HG02759 (cell line): ENCODE measurements around the gene BSCL2.
"Not testable (repeated sequence)": the region's sequence is repeated elsewhere in the genome, so short reads cannot be mapped to it uniquely, and the experiment has no call there.

Source experiments
- ATAC-seq: cut with Tn5 transposase; IDR thresholded peaks from one replicate; pipeline ENCODE4 v1.9.1; 2021; ENCODE audit warnings: mild to moderate bottlenecking, moderate library complexity; ENCODE audit not compliant: unreplicated experiment

BSCL2 gene

GRCh38 chr11:62719302-62719978 is 12.2 kb upstream of the BSCL2 start:
- no peak for ATAC-seq

DNA sequence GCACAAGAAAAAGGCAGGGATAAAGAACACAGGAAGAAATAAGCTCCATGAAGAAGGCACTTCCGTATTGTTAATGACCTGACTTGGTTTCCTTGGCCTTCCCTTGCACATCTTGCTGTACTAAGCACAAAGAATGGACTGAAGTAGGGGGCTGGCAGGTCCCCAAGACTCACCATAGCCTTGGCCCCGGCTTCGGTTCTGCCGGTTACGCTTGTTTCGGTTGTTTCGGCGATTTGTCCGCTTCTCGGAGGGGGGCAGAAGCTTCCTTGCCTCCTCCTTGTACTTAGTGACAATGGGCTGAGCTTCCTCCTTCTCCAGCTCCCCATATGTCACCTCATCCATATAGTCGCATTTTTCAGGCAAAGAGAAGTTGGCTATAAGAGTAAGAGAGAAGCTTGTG is 9.6 kb upstream of the BSCL2 start:
- no peak for ATAC-seq

DNA sequence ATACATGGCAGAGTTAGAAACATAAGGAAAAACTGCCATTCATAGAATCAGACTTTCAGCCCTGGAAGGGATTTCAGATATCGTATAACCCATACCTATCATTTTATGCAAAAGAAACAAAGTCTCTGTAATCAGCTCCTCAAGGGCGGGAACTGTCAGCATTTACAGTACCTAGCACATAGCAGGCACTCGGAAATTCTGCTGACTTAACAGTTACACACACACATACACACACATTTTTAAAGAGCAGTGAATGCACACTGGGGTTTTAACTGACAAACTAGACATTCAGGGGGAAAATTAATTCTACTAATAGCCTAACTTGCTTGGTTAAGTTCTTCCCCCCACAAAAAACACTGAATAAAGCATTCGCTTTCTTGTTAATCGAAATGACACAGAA is 9.0 kb upstream of the BSCL2 start:
- no peak for ATAC-seq

DNA sequence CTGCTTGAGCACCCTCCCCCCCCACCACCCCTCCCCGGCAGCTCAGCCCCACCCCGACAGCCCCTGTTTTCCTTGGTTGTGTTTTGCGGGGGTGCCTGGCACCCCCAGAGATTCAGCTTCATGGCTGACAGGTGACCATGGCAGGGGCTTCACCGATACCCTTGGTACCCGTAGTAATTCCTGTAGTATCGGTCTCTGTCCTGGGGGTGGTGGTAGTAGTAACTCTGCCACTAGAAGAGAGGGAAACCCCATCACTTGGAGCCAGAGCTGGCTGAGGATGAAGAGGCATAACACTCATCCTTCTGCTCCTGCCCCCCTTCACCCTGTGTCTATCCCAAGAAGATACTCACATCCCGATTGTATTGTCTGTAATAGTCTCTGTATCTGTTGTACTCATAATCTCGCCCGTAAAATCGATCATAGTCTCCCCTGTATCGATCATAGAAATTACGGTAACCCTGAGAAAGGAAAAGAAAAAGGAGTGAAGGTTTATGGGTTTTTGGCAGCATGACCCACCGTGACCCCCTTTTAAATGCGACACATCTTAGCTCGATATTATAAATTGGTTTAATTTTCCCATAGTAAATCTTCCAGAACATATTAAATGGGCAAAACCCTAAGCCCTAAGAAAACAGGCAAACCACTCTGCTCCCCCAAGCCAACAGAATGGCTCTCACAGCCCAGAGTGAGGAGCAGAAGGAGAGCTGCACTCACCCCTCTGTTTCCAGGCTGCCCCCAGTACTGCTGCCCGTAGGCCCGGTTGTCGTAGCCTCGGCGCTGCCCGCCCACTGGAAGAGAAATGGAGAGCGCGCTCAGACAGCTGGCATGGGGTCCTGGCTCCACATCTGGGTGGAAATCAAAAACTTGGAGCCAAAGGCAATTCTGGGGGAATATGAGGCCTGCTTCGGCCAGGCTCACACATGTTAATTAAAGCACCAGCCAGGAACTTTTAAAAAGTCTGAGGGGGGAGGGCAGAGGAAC is 8.2 kb upstream of the BSCL2 start:
- no peak for ATAC-seq

GRCh38 chr11:62713343-62713742 is 6.1 kb upstream of the BSCL2 start:
- ATAC-seq, result no peak

DNA sequence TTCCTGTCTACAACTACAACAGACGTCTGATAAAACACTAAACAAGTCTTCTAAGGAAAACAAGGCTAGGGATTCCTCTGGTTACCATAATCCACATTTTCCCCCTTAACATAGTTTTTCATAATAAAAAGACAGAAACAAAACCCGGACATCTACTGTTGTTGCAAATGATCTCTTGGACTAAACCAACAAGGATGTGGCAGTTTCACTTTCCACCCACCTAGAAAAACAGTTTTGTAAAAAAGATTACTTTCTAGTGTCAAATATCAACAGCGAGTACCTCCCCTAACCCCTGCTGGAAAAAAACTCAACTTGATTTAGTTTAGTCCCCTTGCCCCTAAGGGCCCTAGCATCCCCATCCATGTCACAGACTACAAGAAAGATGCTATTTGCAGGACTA is 5.6 kb upstream of the BSCL2 start:
- no peak for ATAC-seq

GRCh38 chr11:62712276-62712812 is 5.1 kb upstream of the BSCL2 start:
- ATAC-seq, result no peak

GRCh38 chr11:62710001-62710345 is 2.7 kb upstream of the BSCL2 start:
- ATAC-seq, result no peak

DNA sequence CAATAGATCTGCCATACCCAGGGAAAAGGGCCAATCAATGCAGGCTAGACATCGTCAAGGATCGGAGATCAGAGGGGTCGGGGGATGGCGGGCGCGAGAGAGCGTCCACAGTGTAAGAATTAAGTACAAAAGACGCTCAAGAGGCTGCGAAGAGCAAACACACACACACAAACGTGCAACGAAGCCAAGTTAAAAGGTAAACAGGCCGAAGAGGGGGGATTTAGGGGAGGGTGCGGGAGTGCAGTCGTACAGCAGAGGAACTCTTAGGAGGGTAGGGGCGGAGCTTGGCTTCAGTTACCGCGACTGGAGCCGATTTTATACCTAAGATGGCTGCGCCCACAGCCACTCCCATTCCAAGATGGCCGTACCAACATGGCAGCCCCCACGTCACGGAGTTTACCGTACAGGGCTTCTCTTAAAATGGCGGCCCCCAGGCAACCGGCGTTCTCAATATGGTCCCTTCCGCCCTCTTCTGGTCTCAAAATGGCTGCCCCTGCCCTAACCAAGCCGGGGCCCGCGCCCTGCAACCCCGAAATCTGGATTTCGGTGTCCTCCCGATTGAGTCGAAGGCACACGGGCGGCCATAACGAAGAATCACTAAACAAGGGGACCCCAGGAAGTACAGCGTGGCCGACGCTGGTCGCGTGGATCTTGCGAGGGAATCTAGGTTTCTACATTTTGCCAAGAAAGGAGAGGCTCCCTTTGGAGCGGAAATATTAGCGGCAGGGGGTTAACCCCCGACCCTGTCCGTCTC is 2.2 kb upstream of the BSCL2 start:
- peak; percentile 76 for ATAC-seq

- ATAC-seq, result no peak
These were observed 1.6 kb upstream of the BSCL2 start for GRCh38 chr11:62708793-62709192.

GRCh38 chr11:62708392-62708791 is 1.2 kb upstream of the BSCL2 start:
- ATAC-seq, result no peak

GRCh38 chr11:62706850-62707247 is 375 bp downstream of the BSCL2 start:
- no peak for ATAC-seq

DNA sequence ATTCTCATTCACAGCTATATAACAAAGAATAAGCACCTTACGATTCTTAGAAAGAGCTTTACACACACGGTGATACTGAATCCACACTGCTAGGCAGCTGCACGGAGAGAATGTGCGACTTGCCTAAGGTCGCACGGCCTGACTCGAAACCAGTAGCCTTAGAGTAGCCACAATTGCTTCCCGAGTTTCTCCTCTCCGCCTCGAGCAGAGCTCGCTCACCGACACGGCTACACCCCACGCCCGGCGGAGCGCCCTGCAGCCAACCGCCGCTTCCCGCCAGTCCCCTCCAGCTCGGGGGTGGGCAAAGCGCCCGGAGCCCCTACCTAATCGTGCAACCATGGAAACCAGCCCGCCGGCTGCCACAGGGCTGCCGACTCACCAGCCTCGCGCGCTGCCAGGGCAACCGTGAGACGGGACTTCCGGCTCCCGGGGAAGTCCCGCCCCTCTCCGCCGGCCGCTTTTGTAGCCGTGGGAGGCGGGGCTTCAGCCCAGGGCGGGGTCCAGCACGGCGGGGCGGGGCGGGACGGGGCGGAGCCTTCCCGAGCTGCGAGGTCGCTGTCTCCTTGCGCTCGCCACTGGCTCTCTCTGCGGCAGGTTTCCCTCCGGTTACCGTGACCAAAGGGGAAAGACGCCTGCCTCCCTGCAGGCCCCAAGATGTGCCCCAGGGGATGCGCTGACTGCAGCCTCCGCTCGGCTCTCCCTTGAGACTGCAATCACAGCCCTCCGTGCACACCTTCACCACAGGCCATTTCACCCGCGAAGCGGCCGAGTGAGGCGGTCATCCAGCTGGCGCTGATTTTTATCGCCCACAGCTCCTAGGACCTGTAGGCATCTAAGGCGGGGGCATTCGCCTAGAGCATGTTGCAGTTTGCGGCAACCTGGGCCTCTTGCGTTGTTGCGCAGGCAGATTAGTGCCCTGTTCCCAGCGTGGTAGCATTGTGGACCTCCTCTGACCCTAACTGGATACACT is 1.1 kb downstream of the BSCL2 start:
- ATAC-seq, result peak; percentile 76

DNA sequence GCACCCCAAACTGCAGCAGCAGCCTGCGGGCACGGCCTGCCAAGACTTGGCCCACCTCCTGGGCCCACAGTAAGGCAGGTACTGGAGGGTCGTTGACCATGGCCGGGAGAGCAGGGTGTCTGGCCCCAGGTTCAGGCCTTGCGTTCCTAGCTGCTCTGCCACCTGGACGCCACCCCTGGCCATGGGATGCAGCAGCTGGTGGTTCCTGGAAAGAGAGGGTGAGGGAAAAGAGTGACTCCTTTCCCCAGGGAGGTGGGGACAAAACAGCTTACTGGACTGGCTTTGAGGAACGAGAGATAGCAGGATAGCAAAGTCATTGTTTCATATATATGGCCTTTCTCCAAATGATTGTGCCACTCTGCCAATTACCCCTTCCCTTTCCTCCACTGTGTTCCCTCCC is 1.8 kb downstream of the BSCL2 start:
- no peak for ATAC-seq

- not testable (repeated sequence) for ATAC-seq
These were observed 3.3 kb downstream of the BSCL2 start for GRCh38 chr11:62703921-62704320.

DNA sequence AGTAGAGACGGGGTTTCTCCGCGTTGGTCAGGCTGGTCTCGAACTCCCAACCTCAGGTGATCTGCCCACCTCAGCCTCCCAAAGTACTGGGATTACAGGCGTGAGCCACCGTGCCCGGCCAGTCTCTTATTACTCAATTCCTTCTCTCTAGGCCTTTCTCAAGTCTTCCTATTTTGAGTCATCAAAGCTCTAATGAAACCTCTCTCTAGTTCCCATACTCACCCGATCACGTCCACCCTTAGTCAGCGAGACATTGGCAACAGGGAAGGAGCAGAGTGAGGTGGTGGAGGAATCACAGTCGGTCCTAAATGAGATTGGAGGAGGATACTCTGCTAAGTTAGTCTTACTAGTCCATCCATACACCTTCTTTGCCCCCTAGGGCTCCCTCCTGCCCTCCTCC is 5.0 kb downstream of the BSCL2 start:
- ATAC-seq, result no peak

DNA sequence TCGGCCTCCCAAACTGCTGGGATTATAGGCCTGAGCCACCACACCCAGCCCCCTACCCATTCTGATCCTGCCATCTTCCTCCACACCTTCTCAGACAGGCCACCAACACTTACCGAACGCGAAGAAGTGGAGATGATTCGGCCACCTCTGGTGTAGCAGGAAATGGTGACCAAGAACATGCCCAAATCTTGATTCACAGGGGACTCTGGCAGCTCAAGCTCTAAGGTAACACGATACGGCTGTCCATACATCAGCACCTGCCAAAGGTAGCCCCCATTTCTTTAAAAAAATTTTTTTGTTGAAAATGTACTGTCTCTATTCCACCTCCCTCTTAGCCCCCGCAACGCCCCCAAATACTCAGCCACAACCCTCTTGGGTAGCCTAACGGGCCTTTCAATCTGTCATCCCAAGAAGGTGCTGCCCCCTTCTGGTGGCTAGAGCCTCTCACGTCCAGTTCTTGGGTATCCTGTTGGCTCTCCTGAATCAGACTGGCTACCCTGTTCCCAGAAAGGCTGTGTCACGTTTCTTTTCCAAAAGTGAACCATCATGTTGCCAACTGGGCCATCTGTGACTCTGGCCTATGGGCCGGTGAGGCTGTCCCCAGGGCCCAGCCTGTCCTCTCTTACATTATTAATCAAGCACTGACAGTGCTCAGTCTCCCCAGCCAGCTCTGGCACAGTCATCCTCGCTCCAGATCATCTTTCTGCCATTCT is 12.6 kb downstream of the BSCL2 start:
- no peak for ATAC-seq

DNA sequence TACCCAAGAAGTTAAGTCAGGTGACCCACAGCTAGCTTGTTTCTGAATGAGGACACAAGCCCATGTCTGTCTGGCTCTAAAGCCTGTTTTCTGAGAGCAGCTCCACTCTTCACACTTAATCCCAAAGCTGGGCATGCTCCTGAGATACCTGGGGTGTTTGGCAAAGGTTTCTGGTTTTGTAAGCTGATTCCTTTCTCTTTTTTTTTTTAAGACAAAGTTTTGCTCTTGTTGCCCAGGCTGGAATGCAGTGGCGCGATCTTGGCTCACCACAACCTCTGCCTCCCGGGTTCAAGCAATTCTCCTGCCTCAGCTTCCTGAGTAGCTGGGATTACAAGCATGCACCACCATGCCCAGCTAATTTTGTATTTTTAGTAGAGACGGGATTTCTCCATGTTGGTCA is 13.6 kb downstream of the BSCL2 start:
- ATAC-seq, result not testable (repeated sequence)

- no peak for ATAC-seq
These were observed 17.6 kb downstream of the BSCL2 start, which contains the start of gene LRRN4CL for GRCh38 chr11:62689421-62690183. TSS of gene LRRN4CL (minus strand) at chr11:62689530. CDS start at chr11:62688508, 1,022 bp downstream.
